ENCODE measurements around the gene TECPR2.
"Not testable (repeated sequence)": the region's sequence is repeated elsewhere in the genome, so short reads cannot be mapped to it uniquely, and the experiment has no call there.

TECPR2 gene, protein sequence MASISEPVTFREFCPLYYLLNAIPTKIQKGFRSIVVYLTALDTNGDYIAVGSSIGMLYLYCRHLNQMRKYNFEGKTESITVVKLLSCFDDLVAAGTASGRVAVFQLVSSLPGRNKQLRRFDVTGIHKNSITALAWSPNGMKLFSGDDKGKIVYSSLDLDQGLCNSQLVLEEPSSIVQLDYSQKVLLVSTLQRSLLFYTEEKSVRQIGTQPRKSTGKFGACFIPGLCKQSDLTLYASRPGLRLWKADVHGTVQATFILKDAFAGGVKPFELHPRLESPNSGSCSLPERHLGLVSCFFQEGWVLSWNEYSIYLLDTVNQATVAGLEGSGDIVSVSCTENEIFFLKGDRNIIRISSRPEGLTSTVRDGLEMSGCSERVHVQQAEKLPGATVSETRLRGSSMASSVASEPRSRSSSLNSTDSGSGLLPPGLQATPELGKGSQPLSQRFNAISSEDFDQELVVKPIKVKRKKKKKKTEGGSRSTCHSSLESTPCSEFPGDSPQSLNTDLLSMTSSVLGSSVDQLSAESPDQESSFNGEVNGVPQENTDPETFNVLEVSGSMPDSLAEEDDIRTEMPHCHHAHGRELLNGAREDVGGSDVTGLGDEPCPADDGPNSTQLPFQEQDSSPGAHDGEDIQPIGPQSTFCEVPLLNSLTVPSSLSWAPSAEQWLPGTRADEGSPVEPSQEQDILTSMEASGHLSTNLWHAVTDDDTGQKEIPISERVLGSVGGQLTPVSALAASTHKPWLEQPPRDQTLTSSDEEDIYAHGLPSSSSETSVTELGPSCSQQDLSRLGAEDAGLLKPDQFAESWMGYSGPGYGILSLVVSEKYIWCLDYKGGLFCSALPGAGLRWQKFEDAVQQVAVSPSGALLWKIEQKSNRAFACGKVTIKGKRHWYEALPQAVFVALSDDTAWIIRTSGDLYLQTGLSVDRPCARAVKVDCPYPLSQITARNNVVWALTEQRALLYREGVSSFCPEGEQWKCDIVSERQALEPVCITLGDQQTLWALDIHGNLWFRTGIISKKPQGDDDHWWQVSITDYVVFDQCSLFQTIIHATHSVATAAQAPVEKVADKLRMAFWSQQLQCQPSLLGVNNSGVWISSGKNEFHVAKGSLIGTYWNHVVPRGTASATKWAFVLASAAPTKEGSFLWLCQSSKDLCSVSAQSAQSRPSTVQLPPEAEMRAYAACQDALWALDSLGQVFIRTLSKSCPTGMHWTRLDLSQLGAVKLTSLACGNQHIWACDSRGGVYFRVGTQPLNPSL (N-terminal part only)

GRCh38 chr14:102362545-102363181 lies at the start of gene TECPR2, which contains the start of gene CINP:
Gene TECPR2, plus strand, starts transcription at chr14:102362941. Its CDS starts 13,781 bp downstream, at chr14:102376722.
Gene CINP, minus strand, starts transcription at chr14:102362890. Its CDS starts 39 bp downstream, at chr14:102362851.
- peak; percentile 98 for DNase-seq (ENCODE audit: low spot score)

- peak; percentile 92 for DNase-seq (ENCODE audit: low spot score)
Measured at GRCh38 chr14:102314242-102315011, 48.3 kb upstream of the TECPR2 start.

DNA sequence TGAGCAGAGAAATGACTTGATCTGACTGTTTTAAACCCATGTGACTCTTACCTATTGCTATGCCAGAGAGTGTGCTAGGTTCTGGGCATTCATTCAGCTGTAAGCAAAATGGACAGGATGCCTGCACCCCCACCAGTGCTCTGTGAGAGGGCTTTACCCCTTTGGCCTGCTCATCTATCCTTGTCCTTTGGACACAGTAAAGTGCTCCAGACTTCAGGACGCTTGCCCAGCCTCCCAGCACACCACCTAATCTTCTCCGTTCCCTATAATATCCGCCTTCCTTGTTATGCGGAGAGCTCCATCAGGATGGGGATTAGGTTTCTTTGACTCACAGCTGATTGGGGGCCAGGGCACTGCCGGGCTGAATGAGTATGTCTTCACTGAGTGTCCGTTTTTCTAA lies 47.6 kb upstream of the TECPR2 start:
- no peak for DNase-seq (ENCODE audit: low spot score)

DNA sequence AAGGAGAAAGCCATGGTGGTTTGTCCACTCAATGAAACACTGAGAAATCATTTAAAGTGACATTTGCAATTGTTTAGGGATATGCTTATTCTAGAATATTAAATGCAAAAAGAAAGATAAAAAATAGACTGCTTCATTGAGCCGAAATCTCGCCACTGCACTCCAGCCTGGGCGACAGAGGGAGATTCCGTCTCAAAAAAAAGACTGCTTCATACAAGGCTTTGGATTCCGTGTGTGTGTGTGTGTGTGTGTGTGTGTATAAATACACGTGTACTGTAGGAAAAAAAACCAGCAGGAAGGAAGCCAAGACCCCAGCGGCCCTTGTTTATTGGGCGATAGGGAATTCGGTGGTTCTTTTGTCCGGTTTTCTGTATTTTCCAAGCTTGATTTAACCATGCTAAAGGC lies 46.4 kb upstream of the TECPR2 start:
- DNase-seq (ENCODE audit: low spot score) = peak; percentile 84

GRCh38 chr14:102316743-102317563 lies 45.8 kb upstream of the TECPR2 start:
- DNase-seq (ENCODE audit: low spot score) = peak; percentile 100

- DNase-seq (ENCODE audit: low spot score) = no peak
Measured at GRCh38 chr14:102317564-102318248, 45.0 kb upstream of the TECPR2 start.

DNA sequence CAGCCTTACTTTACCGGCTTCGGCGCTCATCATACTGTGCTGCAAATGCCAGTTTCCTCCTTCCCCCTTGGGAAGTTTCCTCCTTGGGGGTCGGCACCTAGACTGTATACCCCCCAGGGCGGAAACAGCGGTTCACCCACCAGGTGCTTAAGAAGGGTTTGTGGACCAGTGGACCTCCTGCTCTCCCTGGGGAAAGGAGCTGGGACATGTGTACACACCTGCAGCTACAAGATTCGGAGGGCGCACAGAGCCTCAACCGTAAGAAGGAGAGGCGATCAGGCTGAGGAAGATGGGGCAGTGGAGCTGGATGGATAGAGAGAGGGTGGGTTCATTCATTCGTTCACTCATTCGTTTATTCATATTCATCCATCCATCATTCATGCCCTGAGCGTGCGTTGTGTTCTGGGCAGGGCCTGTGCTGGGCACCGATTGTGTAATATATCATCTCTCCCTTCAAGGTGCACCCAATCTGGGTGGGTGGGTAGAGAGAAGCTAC lies 43.9 kb upstream of the TECPR2 start:
- no peak for DNase-seq (ENCODE audit: low spot score)

- DNase-seq (ENCODE audit: low spot score) = peak; percentile 95
Measured at GRCh38 chr14:102319351-102320032, 43.2 kb upstream of the TECPR2 start, which contains the start of gene ZNF839. Gene ZNF839, plus strand, starts transcription at chr14:102319746. Its CDS starts 20 bp downstream, at chr14:102319766.

DNA sequence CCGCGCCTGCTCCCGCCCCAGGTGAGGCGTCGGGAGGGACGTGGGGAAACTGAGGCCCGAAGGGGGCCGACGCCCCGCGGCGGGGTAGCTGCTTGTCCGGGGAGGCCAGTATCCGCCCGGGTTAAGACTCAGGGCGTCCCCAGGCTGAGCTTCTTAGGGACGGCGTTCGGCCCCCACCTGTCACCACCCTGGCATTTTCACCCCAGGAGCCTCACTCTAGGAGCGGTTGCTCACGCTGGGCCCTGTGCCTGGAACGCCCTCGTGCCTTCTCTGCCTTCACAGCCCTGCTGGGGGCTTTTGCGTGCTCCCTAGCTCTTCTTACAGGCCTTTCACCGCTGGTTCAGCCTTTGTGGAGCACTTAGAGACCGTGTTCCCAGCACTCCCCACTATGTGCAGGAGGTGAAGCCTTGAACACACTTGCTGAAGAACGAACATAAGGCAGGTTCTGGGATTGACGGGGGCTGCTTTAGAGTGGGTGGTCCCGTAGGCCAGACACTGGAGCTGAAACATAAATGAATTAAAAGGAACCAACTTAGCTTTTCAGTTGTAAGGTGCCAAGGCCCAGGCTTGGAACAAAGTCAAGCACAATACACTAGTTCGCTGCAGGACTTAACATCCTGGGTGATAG lies 42.6 kb upstream of the TECPR2 start:
- no peak for DNase-seq (ENCODE audit: low spot score)

GRCh38 chr14:102320671-102321455 lies 41.9 kb upstream of the TECPR2 start:
- DNase-seq (ENCODE audit: low spot score) = no peak

GRCh38 chr14:102321456-102322422 lies 41.0 kb upstream of the TECPR2 start:
- DNase-seq (ENCODE audit: low spot score) = no peak

GRCh38 chr14:102323102-102323501 lies 39.6 kb upstream of the TECPR2 start:
- no peak for DNase-seq (ENCODE audit: low spot score)

DNA sequence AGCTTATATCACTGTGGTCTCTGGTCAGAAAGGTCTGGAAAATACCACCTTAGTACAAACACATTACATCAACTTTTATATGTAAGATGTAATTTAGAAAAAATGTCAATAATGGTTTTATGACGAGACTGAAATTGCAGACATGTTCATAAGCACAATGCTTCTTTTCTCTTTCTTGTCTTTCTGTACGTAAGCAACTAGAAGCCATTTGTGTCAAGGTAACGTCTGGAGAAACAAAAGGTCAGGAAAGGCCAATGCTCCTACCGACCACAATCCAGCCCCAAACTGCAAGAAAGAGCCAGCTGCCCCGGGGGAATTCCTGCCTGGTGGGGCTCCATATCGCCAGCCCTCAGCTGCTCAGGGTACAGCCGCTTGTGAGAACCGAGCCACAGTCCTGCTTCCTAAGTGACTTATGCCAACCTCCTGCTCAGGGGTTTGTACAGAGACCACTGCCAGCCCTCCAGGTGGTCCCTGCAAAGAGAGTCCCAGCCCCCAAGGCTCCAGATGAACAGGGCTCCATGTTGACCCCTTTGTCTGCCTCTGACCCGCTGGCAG lies 36.9 kb upstream of the TECPR2 start:
- DNase-seq (ENCODE audit: low spot score) = no peak

DNA sequence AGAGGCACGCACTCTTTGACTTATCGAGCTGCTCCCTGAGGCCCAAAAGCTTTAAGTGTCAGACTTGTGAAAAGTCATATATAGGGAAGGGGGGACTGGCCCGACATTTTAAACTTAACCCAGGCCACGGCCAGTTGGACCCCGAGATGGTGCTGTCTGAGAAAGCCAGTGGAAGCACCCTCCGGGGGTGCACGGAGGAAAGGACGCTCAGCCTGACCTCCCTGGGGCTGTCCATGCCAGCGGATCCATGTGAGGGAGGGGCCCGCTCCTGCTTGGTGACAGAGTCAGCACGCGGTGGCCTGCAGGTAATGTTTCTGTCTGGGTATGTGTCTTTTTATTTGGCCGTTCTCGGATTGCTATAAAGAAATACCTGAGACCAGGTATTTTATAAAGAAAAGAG lies 36.2 kb upstream of the TECPR2 start:
- DNase-seq (ENCODE audit: low spot score) = no peak

- not testable (repeated sequence) for DNase-seq (ENCODE audit: low spot score)
Measured at GRCh38 chr14:102329381-102329780, 33.4 kb upstream of the TECPR2 start.
